IPS-18a (cell line): ENCODE results near the gene TOM1L2.

Source experiments
- H3K27ac ChIP-seq: one replicate; pipeline ENCODE4 v1.5.1; 2013; ENCODE audit warnings: low read length
- H3K27me3 ChIP-seq: one replicate; pipeline ENCODE4 v1.6.1; 2013; ENCODE audit warnings: mild to moderate bottlenecking, low read length; ENCODE audit not compliant: control insufficient read depth, insufficient read depth
- H3K36me3 ChIP-seq: one replicate; pipeline ENCODE4 v1.6.1; 2013; ENCODE audit warnings: low read depth, low read length; ENCODE audit not compliant: control insufficient read depth
- H3K4me1 ChIP-seq: one replicate; pipeline ENCODE4 v1.6.1; 2013; ENCODE audit warnings: low read depth, low read length; ENCODE audit not compliant: control insufficient read depth
- H3K4me3 ChIP-seq: one replicate; pipeline ENCODE4 v1.5.1; 2013; ENCODE audit warnings: low read length
- H3K9ac ChIP-seq: one replicate; pipeline ENCODE4 v1.6.1; 2013; ENCODE audit warnings: mild to moderate bottlenecking, low read length, moderate library complexity
- H3K9me3 ChIP-seq: one replicate; pipeline ENCODE4 v1.6.1; 2013; ENCODE audit warnings: low read depth, low read length; ENCODE audit not compliant: control insufficient read depth

TOM1L2 gene

GRCh38 chr17:17806035-17806434, 166.2 kb downstream of the TOM1L2 start:
- no peak overlapping the region for H3K27ac ChIP-seq
- H3K4me3 ChIP-seq = no peak overlapping the region
- H3K9me3 ChIP-seq = no peaks in the 10 kb centered on the region
- no peaks in the 10 kb centered on the region for H3K36me3 ChIP-seq
- H3K4me1 ChIP-seq = peaks cover 4% of the 10 kb centered on the region
- H3K9ac ChIP-seq = no peak overlapping the region
- peaks cover 19% of the 10 kb centered on the region for H3K27me3 ChIP-seq

DNA sequence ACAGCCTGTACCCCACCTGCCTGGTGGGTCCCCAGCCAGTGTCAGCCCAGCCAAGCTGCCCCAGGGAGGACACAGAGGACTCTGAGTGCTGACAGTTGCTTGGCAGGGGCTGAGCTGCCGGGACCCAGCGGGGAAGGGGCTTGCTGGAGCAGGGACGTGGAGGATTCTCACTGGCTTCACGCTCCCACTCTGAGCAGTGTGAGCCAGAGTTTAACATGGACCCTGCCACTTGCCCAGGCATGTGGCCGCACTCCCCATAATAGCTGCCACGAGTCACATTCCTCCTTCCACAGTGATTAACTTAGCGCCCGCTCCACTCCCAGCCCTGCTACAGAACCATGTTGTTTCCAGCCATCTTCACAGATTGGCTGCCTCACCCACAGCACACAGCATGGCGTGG, 166.6 kb downstream of the TOM1L2 start:
- no peaks in the 10 kb centered on the region for H3K36me3 ChIP-seq
- no peak overlapping the region for H3K27ac ChIP-seq
- H3K4me3 ChIP-seq = no peak overlapping the region
- peaks cover 2% of the 10 kb centered on the region for H3K4me1 ChIP-seq
- no peak overlapping the region for H3K9ac ChIP-seq
- H3K9me3 ChIP-seq = no peaks in the 10 kb centered on the region
- peaks cover 15% of the 10 kb centered on the region for H3K27me3 ChIP-seq

DNA sequence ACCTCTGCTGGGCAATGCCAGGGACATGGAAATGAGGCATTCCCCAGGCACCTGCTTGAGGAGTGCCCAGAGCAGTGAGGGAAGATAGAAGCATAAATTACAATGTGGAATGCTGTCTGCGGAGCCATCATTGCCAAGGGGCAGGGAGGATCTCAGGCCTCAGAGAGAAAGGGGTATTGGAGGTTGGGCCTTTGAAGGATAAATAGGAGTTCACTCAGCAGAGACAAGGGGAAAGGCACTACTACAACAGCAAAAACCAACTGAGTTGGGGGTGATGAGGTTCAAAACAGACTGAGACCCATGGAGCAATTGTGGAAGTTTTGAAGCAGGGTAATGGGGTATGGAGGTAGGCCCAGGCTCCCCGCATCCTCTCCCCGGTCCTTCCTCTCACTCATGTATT, 168.2 kb downstream of the TOM1L2 start:
- Histone ChIP-seq H3K27ac (no peak overlapping the region), H3K4me3 (no peak overlapping the region), H3K36me3 (no peaks in the 10 kb centered on the region), H3K27me3 (peaks cover 7% of the 10 kb centered on the region), H3K9me3 (no peaks in the 10 kb centered on the region), H3K9ac (no peak overlapping the region), H3K4me1 (no peaks in the 10 kb centered on the region)

- no peaks in the 10 kb centered on the region for H3K9me3 ChIP-seq
- no peak overlapping the region for H3K27ac ChIP-seq
- no peak overlapping the region for H3K9ac ChIP-seq
- no peaks in the 10 kb centered on the region for H3K4me1 ChIP-seq
- H3K4me3 ChIP-seq = no peak overlapping the region
- H3K36me3 ChIP-seq = no peaks in the 10 kb centered on the region
- H3K27me3 ChIP-seq = no peaks in the 10 kb centered on the region
Observed at GRCh38 chr17:17801800-17802481, 170.3 kb downstream of the TOM1L2 start.

DNA sequence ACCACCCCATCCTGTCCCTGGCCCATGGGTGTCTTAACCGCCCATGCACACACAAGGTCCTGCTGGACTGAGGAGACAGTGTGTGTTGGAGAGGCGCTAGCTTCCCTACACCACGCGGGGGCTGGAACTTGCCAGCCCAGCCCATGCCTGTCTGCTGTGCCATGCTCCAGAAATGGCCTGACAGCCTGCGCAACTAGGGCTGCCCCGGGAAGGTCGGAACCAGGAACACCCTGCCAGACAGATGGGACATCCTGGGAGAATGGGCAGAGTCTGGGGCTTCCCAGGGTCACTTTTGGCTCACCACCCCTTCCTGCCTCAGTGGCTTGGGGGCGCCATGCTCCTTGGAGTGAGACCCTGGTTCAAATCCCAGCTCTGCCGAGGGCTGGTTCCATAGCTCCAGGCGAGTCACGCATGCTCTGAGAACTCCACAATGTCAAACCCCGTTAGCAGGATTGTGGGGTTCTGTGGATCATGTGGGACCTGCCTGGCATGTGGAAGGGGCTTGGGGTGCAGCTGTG, 171.6 kb downstream of the TOM1L2 start:
- Histone ChIP-seq H3K27me3 (no peaks in the 10 kb centered on the region), H3K4me3 (no peak overlapping the region), H3K36me3 (no peaks in the 10 kb centered on the region), H3K9ac (no peak overlapping the region), H3K4me1 (no peaks in the 10 kb centered on the region), H3K27ac (no peak overlapping the region), H3K9me3 (no peaks in the 10 kb centered on the region)

DNA sequence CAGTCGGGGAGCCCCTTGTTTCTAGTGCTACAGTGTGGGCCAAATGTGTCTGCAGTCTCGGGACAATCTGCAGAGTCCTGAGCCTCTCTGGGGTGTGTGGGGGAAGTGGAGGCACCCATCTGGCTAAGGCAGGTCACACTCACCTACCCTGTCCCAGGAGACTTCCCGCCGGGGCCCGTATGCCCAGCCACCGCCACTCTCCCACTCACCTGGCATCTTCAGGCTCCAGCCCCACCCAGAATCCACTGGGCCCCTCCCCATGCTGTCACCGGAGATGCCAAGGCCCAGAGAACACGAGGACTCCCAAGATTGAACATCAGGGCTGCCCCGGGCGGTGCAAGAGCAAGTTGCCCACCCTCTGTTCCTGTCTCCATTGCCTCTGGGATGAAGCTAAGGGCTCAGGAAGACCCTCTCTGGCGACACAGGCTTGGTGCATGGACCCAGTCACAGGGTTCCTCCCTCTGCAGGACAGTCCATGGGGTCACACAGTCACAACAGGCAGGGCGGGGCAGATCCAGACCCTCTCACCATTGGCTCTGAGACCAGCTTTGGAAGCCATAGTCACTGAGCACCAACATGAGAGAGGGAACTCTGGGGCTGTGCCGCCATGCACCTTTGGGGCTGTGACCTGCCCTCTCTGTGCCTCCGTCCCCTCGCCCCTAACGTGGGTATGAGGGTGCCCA, 173.5 kb downstream of the TOM1L2 start:
- Histone ChIP-seq H3K27me3 (peaks cover 2% of the 10 kb centered on the region), H3K9ac (no peak overlapping the region), H3K9me3 (no peaks in the 10 kb centered on the region), H3K27ac (no peak overlapping the region), H3K4me1 (no peaks in the 10 kb centered on the region), H3K4me3 (no peak overlapping the region), H3K36me3 (no peaks in the 10 kb centered on the region)

DNA sequence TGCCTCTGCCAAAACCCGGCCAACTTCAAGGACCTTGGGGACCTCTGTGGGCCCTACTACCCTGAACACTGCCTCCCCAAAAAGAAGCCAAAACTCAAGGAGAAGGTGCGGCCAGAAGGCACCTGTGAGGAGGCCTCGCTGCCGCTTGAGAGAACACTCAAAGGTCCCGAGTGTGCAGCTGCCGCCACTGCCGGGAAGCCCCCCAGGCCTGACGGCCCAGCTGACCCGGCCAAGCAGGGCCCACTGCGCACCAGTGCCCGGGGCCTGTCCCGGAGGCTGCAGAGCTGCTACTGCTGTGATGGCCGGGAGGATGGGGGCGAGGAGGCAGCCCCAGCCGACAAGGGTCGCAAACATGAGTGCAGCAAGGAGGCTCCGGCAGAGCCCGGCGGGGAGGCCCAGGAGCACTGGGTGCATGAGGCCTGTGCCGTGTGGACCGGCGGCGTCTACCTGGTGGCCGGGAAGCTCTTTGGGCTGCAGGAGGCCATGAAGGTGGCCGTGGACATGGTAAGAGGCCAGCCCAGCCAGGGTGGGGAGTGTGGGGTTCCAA, 174.1 kb downstream of the TOM1L2 start:
- Histone ChIP-seq H3K27ac (no peak overlapping the region), H3K27me3 (peaks cover 9% of the 10 kb centered on the region), H3K9me3 (no peaks in the 10 kb centered on the region), H3K4me1 (peaks cover 4% of the 10 kb centered on the region), H3K4me3 (no peak overlapping the region), H3K36me3 (no peaks in the 10 kb centered on the region), H3K9ac (no peak overlapping the region)

- no peak overlapping the region for H3K9ac ChIP-seq
- H3K36me3 ChIP-seq = no peaks in the 10 kb centered on the region
- peaks cover 9% of the 10 kb centered on the region for H3K27me3 ChIP-seq
- no peak overlapping the region for H3K27ac ChIP-seq
- H3K4me3 ChIP-seq = no peak overlapping the region
- no peaks in the 10 kb centered on the region for H3K9me3 ChIP-seq
- H3K4me1 ChIP-seq = peaks cover 5% of the 10 kb centered on the region
Observed at GRCh38 chr17:17797119-17797809, 174.9 kb downstream of the TOM1L2 start.

GRCh38 chr17:17796787-17797061, 175.5 kb downstream of the TOM1L2 start:
- Histone ChIP-seq H3K4me3 (no peak overlapping the region), H3K9ac (no peak overlapping the region), H3K27ac (no peak overlapping the region), H3K36me3 (no peaks in the 10 kb centered on the region), H3K27me3 (peaks cover 15% of the 10 kb centered on the region), H3K4me1 (peaks cover 10% of the 10 kb centered on the region), H3K9me3 (no peaks in the 10 kb centered on the region)

DNA sequence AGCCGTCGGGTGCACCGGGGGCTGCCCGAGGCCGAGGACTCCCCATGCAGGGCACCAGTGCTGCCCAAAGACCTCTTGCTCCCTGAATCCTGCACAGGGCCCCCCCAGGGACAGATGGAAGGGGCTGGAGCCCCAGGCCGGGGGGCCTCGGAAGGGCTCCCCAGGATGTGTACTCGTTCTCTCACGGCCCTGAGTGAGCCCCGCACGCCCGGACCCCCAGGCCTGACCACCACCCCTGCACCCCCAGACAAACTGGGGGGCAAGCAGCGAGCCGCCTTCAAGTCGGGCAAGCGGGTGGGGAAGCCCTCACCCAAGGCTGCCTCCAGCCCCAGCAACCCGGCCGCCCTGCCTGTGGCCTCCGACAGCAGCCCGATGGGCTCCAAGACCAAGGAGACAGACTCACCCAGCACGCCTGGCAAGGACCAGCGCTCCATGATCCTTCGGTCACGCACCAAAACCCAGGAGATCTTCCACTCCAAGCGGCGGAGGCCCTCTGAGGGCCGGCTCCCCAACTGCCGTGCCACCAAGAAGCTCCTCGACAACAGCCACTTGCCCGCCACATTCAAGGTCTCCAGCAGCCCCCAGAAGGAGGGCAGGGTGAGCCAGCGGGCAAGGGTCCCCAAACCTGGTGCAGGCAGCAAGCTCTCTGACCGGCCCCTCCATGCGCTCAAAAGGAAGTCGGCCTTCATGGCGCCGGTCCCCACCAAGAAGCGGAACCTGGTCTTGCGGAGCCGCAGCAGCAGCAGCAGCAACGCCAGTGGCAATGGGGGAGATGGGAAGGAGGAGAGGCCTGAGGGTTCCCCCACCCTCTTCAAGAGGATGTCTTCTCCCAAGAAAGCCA, 176.0 kb downstream of the TOM1L2 start:
- H3K9me3 ChIP-seq = no peaks in the 10 kb centered on the region
- no peaks in the 10 kb centered on the region for H3K36me3 ChIP-seq
- no peak overlapping the region for H3K4me3 ChIP-seq
- peaks cover 20% of the 10 kb centered on the region for H3K27me3 ChIP-seq
- peaks cover 11% of the 10 kb centered on the region for H3K4me1 ChIP-seq
- no peak overlapping the region for H3K9ac ChIP-seq
- H3K27ac ChIP-seq = no peak overlapping the region

DNA sequence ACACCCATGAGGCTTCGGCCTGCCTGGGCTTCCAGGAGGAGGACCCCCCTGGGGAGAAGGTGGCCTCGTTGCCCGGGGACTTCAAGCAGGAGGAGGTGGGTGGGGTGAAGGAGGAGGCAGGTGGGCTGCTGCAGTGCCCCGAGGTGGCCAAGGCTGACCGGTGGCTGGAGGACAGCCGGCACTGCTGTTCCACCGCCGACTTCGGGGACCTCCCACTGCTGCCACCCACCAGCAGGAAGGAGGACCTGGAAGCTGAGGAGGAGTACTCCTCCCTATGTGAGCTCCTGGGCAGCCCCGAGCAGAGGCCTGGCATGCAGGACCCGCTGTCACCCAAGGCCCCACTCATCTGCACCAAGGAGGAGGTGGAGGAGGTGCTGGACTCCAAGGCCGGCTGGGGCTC, 176.9 kb downstream of the TOM1L2 start:
- H3K27ac ChIP-seq = no peak overlapping the region
- peaks cover 28% of the 10 kb centered on the region for H3K27me3 ChIP-seq
- no peak overlapping the region for H3K4me3 ChIP-seq
- H3K4me1 ChIP-seq = peaks cover 16% of the 10 kb centered on the region
- H3K36me3 ChIP-seq = no peaks in the 10 kb centered on the region
- H3K9me3 ChIP-seq = no peaks in the 10 kb centered on the region
- no peak overlapping the region for H3K9ac ChIP-seq
